Measurements from ENCODE around the gene RARRES2.

Gene RARRES2

DNA sequence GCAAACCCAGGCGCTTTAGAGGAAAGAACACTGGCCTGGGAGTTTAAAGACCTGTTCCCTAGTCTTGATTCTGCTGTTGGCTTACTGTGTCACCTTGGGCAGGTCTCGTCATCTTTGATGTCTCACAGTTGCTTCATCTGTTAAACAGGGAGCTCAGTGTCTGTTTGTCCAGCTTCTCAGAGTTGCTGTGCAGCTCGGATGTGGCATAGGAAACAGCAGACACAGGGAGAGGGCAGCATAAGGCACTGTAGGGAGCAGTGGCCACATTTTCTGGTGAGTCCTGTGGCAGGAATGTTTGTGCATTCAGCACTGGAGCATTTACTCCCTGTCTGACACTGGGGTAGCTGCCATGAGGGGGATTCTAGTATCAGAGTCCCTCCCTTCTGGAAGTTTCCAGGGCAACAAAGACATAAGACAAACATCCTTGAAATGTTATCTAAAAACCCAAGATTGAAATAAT lies 29.2 kb upstream of the RARRES2 start:
- H3K27ac Mint-ChIP-seq, result peak overlapping the region; percentile 9 to 79
- H3K4me1 Mint-ChIP-seq, result peaks cover 73% of the 10 kb centered on the region
- no peaks in the 10 kb centered on the region for H3K9me3 Mint-ChIP-seq
- H3K27me3 Mint-ChIP-seq, result no peaks in the 10 kb centered on the region
- peak overlapping the region; percentile 89 to 95 for H3K4me3 Mint-ChIP-seq
- DNase-seq (no peak), ATAC-seq (no peak)

DNA sequence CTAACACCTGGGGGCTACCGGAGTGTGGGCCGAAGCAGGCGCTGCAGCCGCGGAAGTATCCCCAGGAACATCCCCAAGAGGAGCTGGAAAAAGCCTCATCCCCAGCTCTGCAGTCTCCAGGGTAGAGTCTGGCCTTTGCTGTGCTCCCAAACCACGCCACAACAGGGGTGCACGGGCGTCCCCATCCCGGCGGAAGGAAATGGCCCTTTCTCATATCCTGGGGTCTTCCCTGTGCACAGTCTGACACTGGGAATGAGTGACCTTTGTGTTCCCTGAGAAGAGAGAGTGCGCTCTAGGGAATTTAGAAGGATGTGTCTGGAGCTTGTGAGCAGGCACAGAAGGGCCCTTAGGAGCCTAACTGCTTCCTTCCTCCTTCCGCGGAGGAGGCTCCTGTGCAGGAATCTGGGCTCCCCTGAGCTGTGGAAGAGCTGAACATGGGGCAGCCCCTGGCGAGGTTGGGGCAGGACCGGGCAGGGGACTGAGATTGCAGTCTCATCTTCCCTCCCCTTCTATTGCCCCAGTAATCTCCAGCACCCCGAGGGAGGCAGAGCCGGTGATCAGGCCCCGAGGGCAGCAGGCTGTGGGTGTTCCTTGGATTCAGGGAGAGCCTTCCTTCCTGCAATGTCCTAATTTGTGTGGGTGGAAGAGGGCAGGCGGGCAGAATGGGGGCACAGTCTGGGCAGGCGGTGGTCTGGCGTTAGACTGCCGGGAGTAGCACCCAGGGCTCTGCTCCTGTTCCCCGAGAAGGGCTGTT lies 28.5 kb upstream of the RARRES2 start:
- H3K27ac Mint-ChIP-seq, result peak overlapping the region; percentile 57 to 86
- DNase-seq (no peak), ATAC-seq (no peak)
- peak overlapping the region; percentile 89 to 95 for H3K4me3 Mint-ChIP-seq
- H3K9me3 Mint-ChIP-seq, result no peaks in the 10 kb centered on the region
- peaks cover 70% of the 10 kb centered on the region for H3K4me1 Mint-ChIP-seq
- H3K27me3 Mint-ChIP-seq, result no peaks in the 10 kb centered on the region

DNA sequence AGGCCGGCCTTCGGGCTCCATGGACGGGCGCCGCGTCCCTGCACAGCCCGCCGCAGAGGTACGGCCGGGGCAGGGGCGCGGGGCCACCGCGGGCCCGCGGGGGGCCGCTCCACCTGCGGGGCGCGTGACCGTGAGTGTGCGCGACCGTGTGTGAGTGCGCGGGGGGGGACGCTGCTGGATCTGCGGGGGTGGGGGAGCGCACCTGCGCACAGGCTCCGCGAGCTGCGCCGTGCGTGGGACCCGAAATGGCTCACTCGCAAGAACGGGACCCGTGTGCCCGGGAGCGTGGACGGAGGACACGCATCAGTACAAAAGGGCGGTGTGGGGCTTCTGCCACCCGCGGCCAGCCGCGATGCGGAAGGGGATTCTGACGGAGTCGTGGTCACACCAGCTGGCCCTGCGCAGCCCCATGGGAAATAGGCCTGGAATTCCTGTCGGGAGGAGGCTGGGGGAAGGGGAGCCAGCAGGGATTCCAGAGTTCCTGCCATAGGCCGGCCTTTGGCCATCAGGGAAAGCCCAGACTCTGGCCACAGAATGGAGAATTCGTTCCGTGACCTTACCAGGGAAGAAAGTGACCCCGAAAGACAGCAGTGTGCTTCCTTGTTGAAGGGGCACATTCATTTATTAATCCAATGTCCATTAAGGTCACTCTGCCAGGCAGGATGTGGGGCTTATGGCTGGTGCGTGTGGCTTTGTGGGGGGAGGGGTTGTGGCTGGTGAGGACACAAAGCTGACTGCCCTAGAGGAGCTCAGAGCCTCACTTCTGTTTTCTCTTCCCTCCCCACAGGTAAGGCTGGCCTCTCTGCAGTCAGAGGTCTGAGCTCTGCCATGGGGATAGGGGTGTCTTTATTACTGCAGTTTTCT lies 27.7 kb upstream of the RARRES2 start:
- DNase-seq, result peak in 1 of 2 donors; percentile 48
- peaks cover 65% of the 10 kb centered on the region for H3K4me1 Mint-ChIP-seq
- H3K27ac Mint-ChIP-seq, result peak overlapping the region; percentile 93 to 98
- peak overlapping the region; percentile 89 to 95 for H3K4me3 Mint-ChIP-seq
- H3K27me3 Mint-ChIP-seq, result no peaks in the 10 kb centered on the region
- H3K9me3 Mint-ChIP-seq, result no peaks in the 10 kb centered on the region
- ATAC-seq, result peak; percentile 57

DNA sequence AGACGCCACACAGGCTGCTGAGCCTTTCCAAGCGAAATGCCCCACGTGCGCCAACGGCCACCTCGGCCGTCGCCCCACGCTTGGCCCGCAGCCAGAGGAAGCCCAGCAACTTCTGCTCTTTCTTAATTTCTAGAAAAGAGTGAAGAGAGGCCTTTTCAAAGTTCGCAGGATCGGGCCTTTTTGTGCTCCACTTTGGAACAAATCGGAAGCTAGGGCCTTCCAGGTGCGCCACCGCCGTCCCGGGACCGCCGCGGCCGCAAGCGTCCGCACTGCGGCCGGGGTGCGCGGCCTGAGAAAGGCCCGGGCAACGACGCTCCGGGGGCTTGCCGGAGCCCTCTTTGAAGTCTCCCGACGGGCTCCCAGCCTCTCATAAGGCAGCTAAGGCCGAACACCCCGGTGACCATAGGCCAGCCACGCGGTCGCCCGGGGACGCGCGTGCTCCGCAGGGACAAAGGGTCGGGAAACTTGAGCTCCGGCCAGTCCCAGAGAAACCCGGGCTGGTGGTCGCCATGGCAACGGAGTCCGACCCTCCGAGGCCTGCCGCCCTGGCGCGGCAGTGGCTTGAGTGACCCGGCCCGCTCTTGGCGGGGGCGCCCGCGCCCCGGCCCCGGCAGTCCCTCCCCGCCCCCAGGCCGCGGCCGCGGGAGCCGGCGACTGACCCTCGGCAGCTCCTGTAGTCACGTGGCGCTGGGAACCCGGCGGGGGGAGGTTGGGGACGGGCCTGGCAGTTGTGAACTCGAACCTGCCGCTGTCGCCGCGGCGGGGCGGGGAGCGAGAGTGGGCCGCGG lies 26.9 kb upstream of the RARRES2 start, which contains the start of gene REPIN1:
REPIN1 (plus strand) TSS at position 727 of the 788 bp plus-strand sequence. CDS start 890 bp downstream, outside the sequence.
- no peaks in the 10 kb centered on the region for H3K27me3 Mint-ChIP-seq
- H3K4me1 Mint-ChIP-seq, result peaks cover 62% of the 10 kb centered on the region
- peak within 1 kb of the TSS; percentile 96 to 98 for H3K27ac Mint-ChIP-seq
- peak; percentile 77 to 86 for DNase-seq
- no peaks in the 10 kb centered on the region for H3K9me3 Mint-ChIP-seq
- peak within 1 kb of the TSS; percentile 89 to 95 for H3K4me3 Mint-ChIP-seq
- ATAC-seq, result peak; percentile 77

DNA sequence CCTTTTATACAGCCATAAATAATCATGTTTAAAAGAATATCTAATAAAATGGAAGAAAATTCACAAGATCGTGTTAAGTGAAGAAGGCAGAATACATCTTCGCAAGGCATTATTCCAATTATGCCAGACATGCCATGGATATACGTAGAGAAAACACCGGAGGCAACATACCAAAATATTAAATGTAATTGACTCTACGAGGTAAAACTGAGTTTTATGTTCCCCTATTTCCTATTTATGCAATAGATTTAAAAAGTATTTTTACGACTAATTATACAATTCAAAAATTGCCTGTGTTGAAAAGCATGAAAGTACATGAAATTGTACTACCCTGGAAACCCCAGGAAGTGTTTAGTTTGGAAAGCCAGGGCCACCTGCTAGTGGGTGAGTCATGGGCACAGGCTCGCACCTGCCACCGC lies 26.3 kb upstream of the RARRES2 start:
- no peak for DNase-seq
- H3K27ac Mint-ChIP-seq, result peak overlapping the region; percentile 96
- H3K27me3 Mint-ChIP-seq, result no peaks in the 10 kb centered on the region
- no peaks in the 10 kb centered on the region for H3K9me3 Mint-ChIP-seq
- ATAC-seq, result no peak
- peak overlapping the region; percentile 87 for H3K4me3 Mint-ChIP-seq
- peaks cover 56% of the 10 kb centered on the region for H3K4me1 Mint-ChIP-seq

DNA sequence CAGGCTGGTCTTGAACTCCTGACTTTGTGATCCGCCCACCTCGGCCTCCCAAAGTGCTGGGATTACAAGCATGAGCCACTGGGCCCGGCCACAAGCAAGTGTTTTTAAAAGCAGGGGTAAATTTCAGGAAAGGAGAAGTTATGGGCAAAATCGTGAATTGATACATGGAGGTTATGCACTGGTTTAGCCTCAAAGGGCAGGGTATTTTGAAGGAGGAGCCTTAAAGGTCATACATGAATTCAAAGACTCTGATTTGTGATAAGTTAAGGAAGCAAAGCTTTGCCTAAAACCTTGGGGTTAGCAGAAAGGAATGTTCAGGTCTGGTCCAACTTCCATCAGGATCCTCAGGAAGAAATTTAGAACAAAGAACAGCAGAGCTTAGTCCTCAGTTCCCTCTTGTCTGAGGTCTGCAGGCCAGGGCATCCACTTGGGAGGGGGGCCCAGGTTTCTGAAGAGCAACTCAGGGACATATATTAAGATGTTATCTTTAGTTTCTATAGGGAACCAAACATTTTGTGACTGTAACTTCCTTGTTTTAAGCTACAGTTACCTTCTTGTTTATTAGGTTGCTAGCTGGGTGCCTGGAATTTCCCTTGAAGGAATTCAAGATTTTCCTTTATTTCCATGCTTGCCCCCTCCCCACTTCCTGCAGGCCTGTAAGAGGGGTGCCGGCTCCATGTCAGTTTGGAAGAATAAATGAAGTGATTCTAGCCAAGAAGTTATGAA lies 24.4 kb upstream of the RARRES2 start:
- H3K9me3 Mint-ChIP-seq, result no peaks in the 10 kb centered on the region
- DNase-seq (no peak), ATAC-seq (no peak)
- H3K27ac Mint-ChIP-seq, result no peak overlapping the region
- no peaks in the 10 kb centered on the region for H3K27me3 Mint-ChIP-seq
- no peak overlapping the region for H3K4me3 Mint-ChIP-seq
- H3K4me1 Mint-ChIP-seq, result peaks cover 50% of the 10 kb centered on the region

DNA sequence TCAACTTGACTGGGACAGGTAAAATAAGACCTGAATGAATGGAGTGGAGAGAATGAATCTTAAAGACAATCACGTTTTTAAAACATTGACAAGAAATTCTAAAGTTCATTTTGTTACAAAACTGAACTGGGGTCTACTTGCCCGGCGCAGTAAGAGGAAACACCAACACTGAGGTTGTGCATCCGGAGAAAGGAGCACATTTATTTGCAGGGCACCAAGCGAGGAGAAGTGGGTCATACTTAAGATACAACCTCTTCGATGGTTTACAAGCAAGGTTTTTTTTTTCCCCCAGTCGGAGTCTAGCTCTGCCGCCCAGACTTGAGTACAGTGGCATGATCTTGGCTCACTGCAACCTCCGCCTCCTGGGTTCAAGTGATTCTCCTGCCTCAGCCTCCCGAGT lies 23.8 kb upstream of the RARRES2 start:
- no peaks in the 10 kb centered on the region for H3K27me3 Mint-ChIP-seq
- H3K9me3 Mint-ChIP-seq, result peaks cover 1% of the 10 kb centered on the region in 2 donors
- no peak overlapping the region for H3K27ac Mint-ChIP-seq
- H3K4me1 Mint-ChIP-seq, result peaks cover 46% of the 10 kb centered on the region
- no peak for ATAC-seq
- no peak for DNase-seq
- H3K4me3 Mint-ChIP-seq, result no peak overlapping the region

DNA sequence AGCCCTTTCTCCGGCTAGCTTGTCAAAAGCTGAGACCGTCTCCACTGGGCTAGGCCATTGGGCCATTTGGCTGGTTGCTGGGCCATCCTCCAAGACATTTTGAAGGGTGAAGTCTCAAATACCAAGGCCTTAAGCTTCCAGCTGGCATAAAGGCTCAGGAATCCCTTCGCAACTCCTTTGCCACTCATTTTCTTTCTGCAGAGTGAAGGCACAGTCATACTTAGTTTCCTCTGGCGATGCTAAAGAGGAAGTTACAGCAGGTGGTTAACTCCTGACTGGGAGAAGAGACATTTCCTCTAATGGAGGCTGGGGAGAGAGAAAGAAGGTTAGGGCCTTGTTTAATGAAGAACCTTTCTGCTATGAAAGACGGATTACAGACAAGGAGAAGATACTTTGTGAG lies 22.4 kb upstream of the RARRES2 start:
- Mint-ChIP-seq H3K27ac (no peak overlapping the region), H3K27me3 (no peaks in the 10 kb centered on the region), H3K4me3 (no peak overlapping the region), H3K4me1 (peaks cover 49% of the 10 kb centered on the region), H3K9me3 (peaks cover 7 to 9% of the 10 kb centered on the region in 2 donors)
- no peak for ATAC-seq
- DNase-seq, result no peak

DNA sequence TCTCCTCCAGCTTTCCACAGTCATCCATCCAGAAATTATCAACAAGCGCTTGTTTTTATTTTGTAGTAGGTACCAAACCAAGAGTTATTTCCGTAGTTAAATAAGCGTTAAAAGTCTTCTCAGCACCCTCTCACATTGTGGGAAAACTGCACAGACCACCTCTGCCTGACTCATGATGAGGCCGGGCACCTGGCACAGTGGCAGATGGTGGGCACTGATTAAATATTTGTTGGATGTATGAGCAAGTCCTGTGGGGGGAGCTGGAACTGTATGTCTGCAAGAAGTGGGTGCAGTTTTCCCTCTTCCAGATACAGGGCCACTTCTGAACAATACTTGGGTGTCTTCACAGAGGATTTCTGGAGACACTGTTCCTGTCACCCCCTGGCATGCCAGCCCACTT lies 21.9 kb upstream of the RARRES2 start:
- Mint-ChIP-seq H3K4me1 (peaks cover 54% of the 10 kb centered on the region), H3K9me3 (peaks cover 7 to 9% of the 10 kb centered on the region in 2 donors), H3K27ac (no peak overlapping the region), H3K4me3 (no peak overlapping the region), H3K27me3 (no peaks in the 10 kb centered on the region)
- ATAC-seq, result no peak
- no peak for DNase-seq

DNA sequence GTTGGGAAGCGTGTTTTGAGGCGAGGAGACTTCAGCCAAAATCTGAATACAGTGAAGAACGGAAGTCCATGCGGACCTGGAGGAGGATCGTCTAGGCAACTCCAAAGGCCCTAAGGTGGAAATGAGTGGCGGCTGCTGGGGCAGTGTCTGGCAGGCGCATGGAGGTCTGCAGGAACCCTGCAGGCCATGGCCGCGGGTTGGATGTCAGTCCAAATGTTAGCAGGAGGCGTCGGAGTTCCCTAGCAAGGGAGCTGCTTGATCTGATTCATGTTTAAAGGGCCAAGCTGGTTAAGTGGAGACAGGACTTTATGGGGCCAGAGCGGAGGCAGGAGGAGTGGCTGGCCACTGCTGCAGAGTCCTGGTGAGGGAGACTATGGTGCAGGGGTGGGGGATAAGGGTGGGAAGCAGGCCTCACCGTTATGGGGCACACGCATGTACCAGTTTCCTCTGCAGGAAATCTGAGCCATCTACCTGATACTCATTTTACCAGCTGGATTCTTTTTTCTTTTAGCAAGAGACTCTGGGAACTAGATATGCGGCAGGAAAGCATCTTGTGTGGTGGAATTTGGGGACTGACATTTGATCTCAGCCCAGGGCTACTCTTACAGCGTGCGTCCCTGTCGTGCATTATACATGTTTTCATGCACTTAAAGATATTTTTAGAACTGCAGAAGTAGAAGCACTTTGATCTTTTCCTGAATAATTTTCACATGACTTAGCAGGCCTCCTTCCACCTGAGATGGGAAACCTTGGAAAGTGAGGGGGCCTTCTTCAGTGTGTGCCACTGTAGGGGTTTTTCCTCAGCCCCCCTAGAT lies 20.6 kb upstream of the RARRES2 start:
- H3K4me1 Mint-ChIP-seq, result peaks cover 56% of the 10 kb centered on the region
- H3K4me3 Mint-ChIP-seq, result no peak overlapping the region
- no peak overlapping the region for H3K27ac Mint-ChIP-seq
- DNase-seq (no peak), ATAC-seq (no peak)
- peaks cover 7 to 9% of the 10 kb centered on the region in 2 donors for H3K9me3 Mint-ChIP-seq
- no peaks in the 10 kb centered on the region for H3K27me3 Mint-ChIP-seq

DNA sequence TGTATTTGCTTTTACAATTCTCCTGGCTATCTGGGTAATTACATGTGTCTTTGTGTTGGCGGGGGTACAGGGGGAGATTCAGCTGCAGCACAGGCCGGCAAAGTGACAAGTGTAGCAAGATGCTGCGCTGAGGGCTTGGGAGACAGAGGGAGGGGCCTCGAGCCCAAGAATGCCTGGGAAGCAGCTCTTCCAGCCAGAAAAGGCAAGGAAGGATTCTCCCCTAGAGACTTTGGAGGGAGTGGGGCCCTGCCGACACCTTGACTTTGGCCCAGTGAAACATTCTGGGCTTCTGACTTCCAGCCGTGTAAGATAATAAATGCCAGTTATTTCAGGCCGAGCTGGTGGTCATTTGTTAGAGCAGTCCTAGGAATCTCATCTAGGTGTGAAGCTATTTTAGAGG lies 20.0 kb upstream of the RARRES2 start:
- Mint-ChIP-seq H3K4me3 (no peak overlapping the region), H3K27ac (no peak overlapping the region), H3K27me3 (no peaks in the 10 kb centered on the region), H3K9me3 (peaks cover 7 to 9% of the 10 kb centered on the region in 2 donors), H3K4me1 (peaks cover 57% of the 10 kb centered on the region)
- ATAC-seq (no peak), DNase-seq (no peak)

DNA sequence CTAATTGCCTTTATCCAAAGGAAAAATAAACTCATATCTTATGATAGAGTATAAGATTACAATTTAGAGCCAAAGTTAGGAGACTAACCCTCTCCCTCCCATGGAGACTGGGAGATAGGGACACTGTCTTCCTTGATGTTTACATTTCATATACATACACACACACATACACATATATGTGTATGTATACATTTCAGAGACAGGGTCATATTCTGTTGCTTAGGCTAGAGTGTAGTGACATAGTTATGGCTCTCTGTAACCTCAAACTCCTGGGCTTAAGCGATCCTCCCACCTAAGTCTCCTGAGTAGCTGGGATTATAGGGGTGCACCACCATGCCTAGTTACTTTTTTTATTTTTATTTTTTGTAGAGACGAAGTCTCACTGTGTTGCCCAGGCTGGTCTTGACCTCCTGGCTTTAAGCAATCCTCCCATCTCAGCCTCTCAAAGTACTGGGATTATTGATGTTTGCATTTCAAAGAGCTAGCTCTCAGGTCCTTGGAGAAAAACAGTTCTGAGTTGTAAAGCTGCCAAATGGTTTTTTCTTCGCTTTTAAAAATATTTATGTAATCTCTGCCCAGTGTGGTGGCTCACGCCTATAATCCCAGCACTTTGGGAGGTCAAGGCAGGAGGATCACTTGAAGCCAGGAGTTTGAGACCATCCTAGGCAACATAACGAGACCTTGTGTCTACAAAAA lies 19.1 kb upstream of the RARRES2 start:
- Mint-ChIP-seq H3K4me3 (peak overlapping the region in 1 of 2 donors; percentile 5), H3K27me3 (no peaks in the 10 kb centered on the region), H3K27ac (peak overlapping the region in 1 of 2 donors; percentile 5), H3K4me1 (peaks cover 53% of the 10 kb centered on the region), H3K9me3 (peaks cover 7 to 9% of the 10 kb centered on the region in 2 donors)
- DNase-seq, result no peak
- ATAC-seq, result no peak

DNA sequence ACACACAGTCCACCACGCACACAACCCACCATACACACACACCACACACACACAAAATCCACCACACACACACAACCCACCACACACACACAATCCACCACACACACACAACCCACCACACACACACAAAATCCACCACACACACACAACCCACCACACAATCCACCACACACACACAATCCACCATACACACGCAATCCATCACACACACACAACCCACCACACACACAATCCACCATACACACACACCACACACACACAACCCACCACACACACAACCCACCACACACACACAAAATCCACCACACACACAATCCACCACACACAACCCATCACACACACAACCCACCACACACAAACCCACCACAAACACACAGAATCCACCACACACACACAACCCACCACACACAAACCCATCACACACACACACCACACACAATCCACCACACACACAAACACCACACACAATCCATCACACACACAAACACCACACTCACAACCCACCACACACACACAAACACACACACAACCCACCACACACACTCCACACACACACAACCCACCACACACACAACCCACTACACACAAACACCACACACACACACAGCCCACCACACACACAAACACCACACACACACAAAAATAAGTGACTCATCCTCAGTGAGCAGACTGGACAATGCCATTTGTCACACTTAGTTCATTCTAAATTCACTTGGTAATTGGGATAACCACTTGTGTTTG lies 18.4 kb upstream of the RARRES2 start:
- peaks cover 7 to 9% of the 10 kb centered on the region in 2 donors for H3K9me3 Mint-ChIP-seq

More for the DNA sequence above, 18.4 kb upstream of the RARRES2 start:
- peaks cover 50% of the 10 kb centered on the region for H3K4me1 Mint-ChIP-seq
- H3K27ac Mint-ChIP-seq, result peak overlapping the region; percentile 5 to 74
- H3K4me3 Mint-ChIP-seq, result peak overlapping the region in 1 of 2 donors; percentile 5
- ATAC-seq (no peak), DNase-seq (peak in 1 of 2 donors; percentile 5)
- H3K27me3 Mint-ChIP-seq, result no peaks in the 10 kb centered on the region
